NCI-H2196 (cell line): ENCODE data around the gene DLL3.

ENCODE experiments used
- DNase-seq: peaks from one replicate; lab custom pipeline; 2025; ENCODE audit not compliant: unreplicated experiment; lab: John Stamatoyannopoulos, UW

DLL3 gene

GRCh38 chr19:39550197-39550596 lies 51.5 kb downstream of the DLL3 start:
- DNase-seq = no peak

GRCh38 chr19:39553082-39553652 lies 54.4 kb downstream of the DLL3 start:
- DNase-seq = no peak

GRCh38 chr19:39554701-39555311 lies 56.1 kb downstream of the DLL3 start:
- no peak for DNase-seq

- no peak for DNase-seq
These were observed 57.1 kb downstream of the DLL3 start for GRCh38 chr19:39555883-39556282.
